SK-MEL-5 (cell line): ENCODE data around the gene SLC4A11. TPM values are rescaled to one million over a fixed set of nuclear protein-coding genes. Genes with fewer than 3 reads are reported as not detected.
"Not testable (repeated sequence)": the region's sequence is repeated elsewhere in the genome, so short reads cannot be mapped to it uniquely, and the experiment has no call there.

ENCODE experiments used
- DNase-seq: peaks from one replicate; pipeline ENCODE4 v3.0.0-alpha.2; 2016; ENCODE audit warnings: low read depth, low spot score
- in situ Hi-C: cut with HindIII; loops from 2 replicates; pipeline ENCODE4 v1.10.0; 2016; ENCODE audit warnings: low sequenced_read_pairs, high pct_unique_total_duplicates, low pct_unique_long_range_greater_than_20kb
- total RNA-seq: library from RNA; depleted of rRNA; stranded (reverse); fragments of >200 nt; shearing (Covaris generic); gene quantifications from 2 replicates; pipeline ENCODE4 v1.2.3, GENCODE V29; 2014; rRNA removed

Gene SLC4A11
- total RNA-seq, 1 experiment from 2014 or later, result 0.82 TPM

DNA sequence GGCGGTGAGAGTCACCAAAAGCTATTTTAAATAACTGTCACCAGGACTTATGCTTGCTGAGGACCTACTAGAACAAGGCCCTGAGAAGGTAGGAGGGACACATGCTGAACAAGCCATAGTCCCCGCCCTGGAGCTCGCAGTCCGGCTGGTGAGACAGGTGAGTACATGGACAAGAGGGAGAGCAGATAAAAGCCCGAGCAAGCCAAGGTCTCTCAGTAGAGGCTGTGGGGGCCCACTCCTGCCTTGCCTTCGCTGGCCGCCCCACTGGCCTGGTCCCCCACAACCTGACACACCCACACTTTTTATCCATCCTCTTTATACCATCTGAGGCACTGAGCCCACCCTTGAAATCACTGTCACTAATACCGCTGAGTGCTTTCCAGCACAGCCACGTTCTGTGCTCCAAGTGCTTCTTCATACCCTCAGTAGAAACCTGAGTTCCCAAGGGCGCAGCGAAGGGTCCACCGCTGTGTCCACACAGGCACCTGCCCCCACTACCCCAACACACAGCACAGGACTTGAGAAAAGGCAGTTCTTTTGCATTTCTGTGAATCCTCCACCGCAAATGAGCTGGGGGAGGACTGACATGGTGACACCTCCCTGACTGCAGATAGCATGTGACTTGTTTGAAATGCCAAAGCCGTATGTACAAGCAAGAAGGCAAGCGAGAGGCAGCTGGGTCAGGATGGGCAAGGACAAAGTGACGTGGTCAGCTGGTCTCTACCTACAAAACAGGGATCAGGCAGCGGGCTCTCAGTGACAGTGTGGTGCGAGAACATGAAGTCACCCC, 46.6 kb downstream of the SLC4A11 start:
- in situ Hi-C loops, result no loop called here
- no peak for DNase-seq

DNA sequence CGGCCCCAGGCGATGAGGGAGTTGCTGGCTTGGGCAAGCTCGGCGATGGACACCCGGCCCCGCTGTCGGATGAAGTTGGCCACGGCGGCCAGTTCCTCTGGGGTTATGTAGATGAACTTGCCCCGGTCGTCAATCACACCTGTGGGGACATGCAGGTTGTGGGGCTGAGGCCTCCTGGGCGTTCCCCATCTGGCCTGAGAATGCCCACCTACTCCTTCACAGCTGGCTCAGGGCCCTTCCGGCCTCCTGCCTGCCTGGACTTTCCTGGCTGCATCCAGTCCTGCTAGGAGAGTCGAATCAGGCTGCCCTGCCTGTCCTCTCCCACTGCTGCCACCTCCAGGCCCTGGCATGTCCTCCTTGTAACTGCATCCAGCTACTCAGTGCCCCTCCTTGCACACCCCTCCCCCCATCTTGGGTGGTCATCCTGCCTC, 48.3 kb downstream of the SLC4A11 start:
- no peak for DNase-seq
- in situ Hi-C loops, result no loop called here

DNA sequence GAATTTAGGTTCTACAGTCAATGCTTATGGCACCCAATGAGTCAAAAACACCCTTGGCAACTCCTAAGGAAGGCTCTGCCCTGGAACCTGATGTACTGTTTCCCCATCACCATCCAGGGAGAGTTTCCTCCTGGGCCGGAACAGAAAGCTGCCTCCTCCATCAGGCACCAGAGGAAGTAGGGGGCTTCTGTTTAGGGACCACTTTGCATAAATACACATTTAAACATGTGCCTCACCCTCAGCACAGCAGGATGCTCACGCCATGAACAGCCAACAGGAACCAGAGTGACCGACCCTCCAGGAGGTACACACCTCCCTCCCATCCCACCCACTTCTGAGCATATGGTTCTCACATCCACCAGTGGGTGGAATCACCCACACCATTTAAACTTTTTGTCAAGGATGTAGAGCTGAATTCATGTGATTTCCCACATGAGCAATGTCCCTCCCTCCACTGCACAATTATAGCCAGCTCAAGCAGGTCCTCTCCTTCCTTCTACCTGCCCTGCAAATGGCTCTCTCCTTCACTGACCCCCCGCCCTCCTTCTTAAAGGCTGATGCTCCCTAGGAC, 49.3 kb downstream of the SLC4A11 start:
- no peak for DNase-seq
- in situ Hi-C loops, result no loop called here

DNA sequence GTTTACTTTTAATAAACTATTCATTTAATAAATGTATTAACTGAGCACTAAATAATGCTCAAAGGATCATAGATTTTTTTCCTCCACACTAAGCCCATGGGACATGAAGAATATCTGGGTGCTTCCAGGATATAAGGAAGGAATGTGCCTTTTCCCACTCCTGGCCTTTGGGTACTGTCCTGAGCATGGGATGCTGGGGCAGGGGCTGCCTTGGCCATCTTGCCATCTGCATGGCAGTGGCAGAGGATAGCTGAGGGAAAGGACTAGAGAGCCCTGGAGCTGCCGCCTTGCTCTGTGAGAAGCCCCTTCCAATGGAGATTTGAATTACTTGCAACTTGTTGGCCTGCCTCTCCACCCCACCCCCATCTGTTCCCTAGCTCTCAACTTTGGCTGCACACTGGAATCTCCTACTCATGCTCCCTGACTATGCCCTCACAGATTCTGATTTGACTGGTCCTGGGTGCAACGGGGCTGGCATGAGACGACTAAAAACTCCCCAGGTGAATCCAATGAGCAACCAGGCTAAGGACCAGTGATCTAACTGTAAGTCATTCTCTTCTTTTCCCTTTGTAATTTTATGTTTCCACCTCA, 50.1 kb downstream of the SLC4A11 start:
- no peak for DNase-seq
- in situ Hi-C loops, result no loop called here

DNA sequence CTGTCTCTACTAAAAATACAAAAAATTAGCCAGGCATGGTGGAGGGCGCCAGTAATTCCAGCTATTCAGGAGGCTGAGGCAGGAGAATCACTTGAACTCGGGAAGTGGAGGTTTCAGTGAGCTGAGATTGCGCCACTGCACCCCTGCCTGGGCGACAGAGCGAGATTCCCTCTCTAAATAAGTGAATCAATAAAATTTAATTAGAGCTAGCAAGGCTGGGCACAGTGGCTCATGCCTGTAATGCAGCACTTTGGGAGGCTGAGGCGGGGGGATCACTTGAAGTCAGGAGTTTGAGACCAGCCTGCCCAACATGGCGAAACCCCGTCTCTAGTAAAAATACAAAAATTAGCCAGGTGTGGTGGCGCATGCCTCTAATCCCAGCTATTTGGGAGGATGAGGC, 51.1 kb downstream of the SLC4A11 start:
- in situ Hi-C loops, DNase-seq: not testable (repeated sequence)

DNA sequence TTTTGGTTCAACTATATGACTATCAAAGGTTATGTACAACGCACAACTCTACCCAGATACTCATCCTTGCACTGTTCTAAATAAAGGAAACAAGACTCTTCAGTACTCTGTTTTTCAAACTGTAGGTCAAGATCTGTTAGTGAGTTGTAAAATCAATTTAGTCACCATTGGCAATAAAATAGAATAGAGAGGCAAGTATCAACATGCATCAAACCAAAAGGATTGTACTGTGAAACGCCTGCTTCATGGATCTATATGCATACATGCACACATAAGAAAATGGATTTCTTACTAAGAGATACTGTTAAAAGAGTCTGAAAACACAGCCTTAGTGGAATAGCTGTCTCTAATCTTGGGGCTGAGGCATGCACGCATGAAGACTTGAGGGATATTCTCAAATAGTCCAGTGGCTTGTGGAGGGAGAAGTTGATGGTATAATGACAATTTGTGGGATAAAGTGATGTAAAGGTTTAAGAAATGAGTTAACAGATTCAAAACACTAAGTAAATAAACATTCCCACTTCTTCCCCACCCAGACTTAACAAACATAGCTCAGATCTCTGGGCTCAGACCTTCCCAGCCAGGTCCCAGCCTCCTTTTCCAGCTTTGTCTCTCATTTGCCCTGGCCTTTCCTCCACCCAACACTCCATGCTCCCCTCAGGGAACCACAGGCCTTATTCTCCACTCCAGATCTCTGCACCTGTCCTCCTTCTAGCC, 54.9 kb downstream of the SLC4A11 start:
- in situ Hi-C loops, result no loop called here
- no peak for DNase-seq

DNA sequence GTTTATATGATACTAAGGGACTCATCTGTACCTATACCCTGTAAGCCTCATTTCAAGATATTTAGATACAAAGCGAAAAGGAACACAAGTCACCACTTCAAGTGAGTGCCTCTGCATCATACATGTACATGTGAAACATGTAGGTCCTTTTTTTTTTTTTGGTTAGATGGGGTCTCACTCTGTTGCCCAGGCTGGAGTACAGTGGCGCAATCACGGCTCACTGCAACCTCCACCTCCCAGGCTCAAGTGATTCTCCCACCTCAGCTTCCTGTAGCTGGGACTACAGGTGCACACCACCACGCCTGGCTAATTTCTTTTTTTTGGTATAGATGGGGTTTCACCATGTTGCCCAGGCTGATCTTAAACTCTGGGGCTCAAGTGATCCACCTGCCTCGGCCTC, 56.6 kb downstream of the SLC4A11 start:
- DNase-seq, in situ Hi-C loops: not testable (repeated sequence)

DNA sequence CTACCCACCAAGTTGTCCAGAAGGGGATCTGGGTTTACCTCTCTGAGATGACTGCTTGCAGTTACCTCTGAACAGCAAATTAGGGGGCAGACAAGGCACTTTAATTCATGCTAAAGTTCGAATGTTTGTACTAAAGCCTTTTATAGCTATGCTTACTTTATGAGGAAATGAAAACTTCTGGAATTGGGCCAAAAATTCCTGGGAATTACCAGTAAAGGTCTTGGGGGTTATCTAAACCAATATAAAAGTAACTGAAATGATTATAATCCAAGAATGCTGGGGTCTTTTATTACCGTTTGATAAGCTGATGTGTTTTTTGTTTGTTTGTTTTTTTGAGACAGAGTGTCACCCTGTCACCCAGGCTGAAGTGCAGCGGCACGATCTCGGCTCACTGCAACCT, 57.7 kb downstream of the SLC4A11 start:
- in situ Hi-C loops, result no loop called here
- DNase-seq, result no peak

DNA sequence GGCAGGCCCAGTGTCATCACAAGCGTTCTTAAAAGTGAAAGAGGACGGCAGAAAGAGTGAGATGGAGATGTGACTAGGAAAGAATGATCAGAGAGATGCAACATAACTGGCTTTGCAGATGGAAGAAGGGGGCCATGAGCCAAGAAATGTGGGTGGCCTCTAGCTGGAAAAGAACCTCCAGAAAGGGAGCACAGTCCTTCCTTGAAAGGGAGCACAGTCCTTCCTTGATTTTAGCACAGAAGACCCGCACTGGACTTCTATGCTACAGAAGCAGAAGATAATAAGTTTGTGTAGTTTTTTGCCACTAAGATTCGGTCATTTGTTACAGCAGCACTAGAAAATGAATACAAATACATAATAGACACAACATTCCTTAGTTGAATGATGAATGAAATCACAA, 58.7 kb downstream of the SLC4A11 start:
- no peak for DNase-seq

DNA sequence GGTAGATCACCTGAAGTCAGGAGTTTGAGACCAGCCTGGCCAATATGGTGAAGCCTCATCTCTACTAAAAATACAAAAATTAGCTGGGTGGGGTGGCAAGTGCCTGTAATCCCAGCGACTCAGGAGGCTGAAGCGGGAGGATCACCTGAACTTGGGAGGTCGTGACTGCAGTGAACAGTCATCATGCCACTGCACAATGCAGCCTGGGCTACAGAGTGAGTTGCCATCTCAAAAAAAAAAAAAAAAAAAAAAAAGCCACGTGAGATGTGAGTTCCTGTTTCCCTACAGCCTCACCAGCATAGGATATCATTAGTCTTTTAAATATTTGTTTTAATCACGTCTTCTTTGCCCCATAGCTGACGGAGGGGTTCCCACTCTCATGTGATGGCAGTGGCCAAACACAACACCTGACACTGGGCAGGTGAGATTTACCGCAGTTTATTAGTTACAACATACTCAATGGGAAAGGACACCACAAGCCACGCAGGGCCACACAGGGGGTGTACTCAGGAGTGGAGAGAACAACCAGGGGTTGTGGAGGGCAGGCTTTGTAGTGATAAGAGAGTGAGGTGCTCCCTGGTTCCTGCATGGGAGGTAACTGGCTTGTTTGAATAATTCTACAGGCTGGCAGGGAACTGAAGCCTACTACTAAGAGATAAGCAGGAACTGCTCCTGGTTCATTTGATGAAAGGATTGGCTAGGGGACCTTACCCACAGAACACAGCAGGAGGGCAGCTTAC, 61.1 kb downstream of the SLC4A11 start:
- in situ Hi-C loops, result no loop called here

More for the DNA sequence above, 58.7 kb downstream of the SLC4A11 start:
- in situ Hi-C loops, result no loop called here

More for the DNA sequence above, 61.1 kb downstream of the SLC4A11 start:
- no peak for DNase-seq

Other genes with a start within 250 kb of the SLC4A11 start
- not detected in 2 replicates for gene GNRH2, start 195.6 kb downstream of the SLC4A11 start, total RNA-seq
- gene MRPS26, start 193.1 kb downstream of the SLC4A11 start, total RNA-seq, result 68.2 and 82.3 TPM in 2 replicates
- not detected in 2 replicates for gene OXT, start 167.6 kb downstream of the SLC4A11 start, total RNA-seq
- not detected in 2 replicates for gene AVP, start 154.5 kb downstream of the SLC4A11 start, total RNA-seq
- 43.5 and 50.5 TPM in 2 replicates for gene FASTKD5, start 79.3 kb downstream of the SLC4A11 start, total RNA-seq
- 4.4 and 5.6 TPM in 2 replicates for gene UBOX5, start 79.3 kb downstream of the SLC4A11 start, total RNA-seq
- 5.1 and 5.2 TPM in 2 replicates for gene LZTS3, start 65.6 kb downstream of the SLC4A11 start, total RNA-seq
- gene DDRGK1, start 34.5 kb downstream of the SLC4A11 start, total RNA-seq, result 85.3 and 85.5 TPM in 2 replicates
- gene ITPA, start 29.7 kb downstream of the SLC4A11 start, total RNA-seq, result 158 and 187 TPM in 2 replicates
- 7.5 and 7.9 TPM in 2 replicates for gene DNAAF9, start 168.5 kb upstream of the SLC4A11 start, total RNA-seq
- 53.6 and 54.1 TPM in 2 replicates for gene ATRN, start 231.8 kb upstream of the SLC4A11 start, total RNA-seq